GM23248 (cell line): ENCODE measurements around the gene NCK2.

Source experiments
- EZH2 ChIP-seq: fragments of 200-600 bp; sonication (generic); IDR thresholded peaks from 2 replicates; pipeline ENCODE4 v1.6.1; 2018; ENCODE audit warnings: antibody characterized with exemption, mild to moderate bottlenecking; ENCODE audit not compliant: insufficient read depth, poor library complexity, severe bottlenecking
- EZH2phosphoT487 ChIP-seq: fragments of 200-600 bp; sonication (generic); IDR thresholded peaks from 2 replicates; pipeline ENCODE4 v1.6.1; 2018; ENCODE audit warnings: antibody characterized with exemption, moderate library complexity, mild to moderate bottlenecking, low read depth; ENCODE audit not compliant: insufficient read depth

GRCh38 chr2:105781274-105781978 lies 36.7 kb downstream of the NCK2 start:
- TF ChIP-seq EZH2phosphoT487 (no peak), EZH2 (no peak)
